Neural cell (in vitro differentiated cells): ENCODE measurements around the gene PCNX2. TPM values are rescaled to one million over a fixed set of nuclear protein-coding genes. Genes with fewer than 3 reads are reported as not detected.

Experiments
- H2AFZ ChIP-seq: fragments of 200-600, 300-800 bp; sonication (generic), shearing (Covaris generic); 2 replicates; pipeline ENCODE4 v1.6.0; 2014; ENCODE audit warnings: low read depth, mild to moderate bottlenecking, antibody characterized with exemption, low read length, moderate library complexity
- H3F3A ChIP-seq: fragments of 200-600 bp; shearing (Covaris generic); 2 replicates; pipeline ENCODE4 v1.6.1; 2016; ENCODE audit warnings: mild to moderate bottlenecking, moderate library complexity, mixed read lengths, antibody characterized with exemption, low read length; ENCODE audit not compliant: insufficient read depth, poor library complexity, severe bottlenecking
- H3K27ac ChIP-seq: fragments of 200-600, 300-800 bp; sonication (generic), shearing (Covaris generic); 2 replicates; pipeline ENCODE4 v1.5.1; 2014; ENCODE audit warnings: mild to moderate bottlenecking, low read length, moderate library complexity
- H3K27me3 ChIP-seq: fragments of 300-800, 200-600 bp; sonication (generic), shearing (Covaris generic); 2 replicates; pipeline ENCODE4 v1.6.0; 2014; ENCODE audit warnings: mild to moderate bottlenecking, low read depth, low read length, moderate library complexity; ENCODE audit not compliant: insufficient read depth
- H3K36me3 ChIP-seq: fragments of 300-800, 200-600 bp; sonication (generic), shearing (Covaris generic); 2 replicates; pipeline ENCODE4 v1.5.1; 2014; ENCODE audit warnings: mild to moderate bottlenecking, antibody characterized with exemption, low read length, moderate library complexity; ENCODE audit not compliant: insufficient read depth
- H3K4me2 ChIP-seq: fragments of 300-800, 200-600 bp; sonication (generic), shearing (Covaris generic); 2 replicates; pipeline ENCODE4 v1.6.0; 2014; ENCODE audit warnings: mild to moderate bottlenecking, low read length
- H3K4me3 ChIP-seq: fragments of 300-800, 200-600 bp; sonication (generic), shearing (Covaris generic); 2 replicates; pipeline ENCODE4 v1.5.1; 2014; ENCODE audit warnings: mild to moderate bottlenecking, low read length, moderate library complexity
- H3K79me2 ChIP-seq: fragments of 200-600 bp; shearing (Covaris generic); replicated peaks from 2 replicates; pipeline ENCODE4 v1.6.0; 2014; ENCODE audit warnings: mild to moderate bottlenecking, low read length, moderate library complexity; ENCODE audit not compliant: insufficient read depth
- H3K9ac ChIP-seq: fragments of 300-800, 200-600 bp; sonication (generic), shearing (Covaris generic); 2 replicates; pipeline ENCODE4 v1.6.1; 2016; ENCODE audit warnings: mild to moderate bottlenecking, low read length, mixed read lengths
- H3K9me2 ChIP-seq: fragments of 200-600 bp; shearing (Covaris generic); 2 replicates; pipeline ENCODE4 v1.6.1; 2016; ENCODE audit warnings: mild to moderate bottlenecking, low read length, mixed read lengths; ENCODE audit not compliant: insufficient read depth
- H3K9me3 ChIP-seq: fragments of 200-600, 300-800 bp; sonication (generic), shearing (Covaris generic); 2 replicates; pipeline ENCODE4 v1.6.1; 2016; ENCODE audit warnings: mild to moderate bottlenecking, mixed run types, low read length, moderate library complexity, mixed read lengths
- H4K20me1 ChIP-seq: fragments of 200-600 bp; shearing (Covaris generic); 2 replicates; pipeline ENCODE4 v1.6.1; 2016; ENCODE audit warnings: mild to moderate bottlenecking, mixed run types; ENCODE audit not compliant: insufficient read depth
- CTCF ChIP-seq: fragments of 450-650 bp; IDR thresholded peaks from 2 replicates; pipeline ENCODE4 v1.5.1; 2014; ENCODE audit warnings: antibody characterized with exemption, mild to moderate bottlenecking, moderate library complexity; ENCODE audit not compliant: poor library complexity, severe bottlenecking
- EP300 ChIP-seq: fragments of 450-650 bp; conservative IDR thresholded peaks from 2 replicates; pipeline ENCODE4 v1.6.1; 2014; ENCODE audit warnings: antibody characterized with exemption, mild to moderate bottlenecking, moderate library complexity; ENCODE audit not compliant: poor library complexity, severe bottlenecking
- EZH2 ChIP-seq: fragments of 200-600, 300-800 bp; shearing (Covaris generic), sonication (generic); IDR thresholded peaks from 2 replicates; pipeline ENCODE4 v1.6.1; 2014; ENCODE audit warnings: antibody characterized with exemption, low read length, borderline replicate concordance, mild to moderate bottlenecking; ENCODE audit not compliant: insufficient read depth, poor library complexity, severe bottlenecking
- MXI1 ChIP-seq: fragments of 450-650 bp; conservative IDR thresholded peaks from 2 replicates; pipeline ENCODE4 v1.6.1; 2014; ENCODE audit warnings: antibody characterized with exemption, mild to moderate bottlenecking; ENCODE audit not compliant: poor library complexity, severe bottlenecking
- POLR2AphosphoS5 ChIP-seq: IDR thresholded peaks from 2 replicates; pipeline ENCODE4 v1.6.1; 2012
- RAD21 ChIP-seq: fragments of 450-650 bp; conservative IDR thresholded peaks from 2 replicates; pipeline ENCODE4 v1.6.1; 2014; ENCODE audit warnings: antibody characterized with exemption, mild to moderate bottlenecking, moderate library complexity
- REST ChIP-seq: IDR thresholded peaks from 2 replicates; pipeline ENCODE4 v1.6.1; 2012; ENCODE audit warnings: borderline replicate concordance
- TAF1 ChIP-seq: IDR thresholded peaks from 2 replicates; pipeline ENCODE4 v1.6.1; 2012; ENCODE audit warnings: low read depth
- polyA plus RNA-seq: library from polyadenylated mRNA; depleted of rRNA; stranded (reverse); fragments of >200 nt; gene quantifications from 2 replicates; pipeline ENCODE4 v1.2.3, GENCODE V29; 2014

The PCNX2 gene
- polyA plus RNA-seq, 1 donor from 2014 or later: 17.2 TPM

- no peak for TF ChIP-seq MXI1
- TF ChIP-seq TAF1: no peak
- TF ChIP-seq RAD21: no peak
- TF ChIP-seq CTCF: no peak
Observed at GRCh38 chr1:233197940-233198339, 97.6 kb downstream of the PCNX2 start.

GRCh38 chr1:233193741-233194140 lies 101.8 kb downstream of the PCNX2 start:
- no peak overlapping the region for H3K27ac ChIP-seq
- H3K36me3 ChIP-seq: peaks cover 14% of the 10 kb centered on the region
- H3F3A ChIP-seq: no peaks in the 10 kb centered on the region
- H3K9me2 ChIP-seq: no peaks in the 10 kb centered on the region
- H3K9me3 ChIP-seq: peaks cover 5% of the 10 kb centered on the region
- no peak overlapping the region for H3K4me3 ChIP-seq
- no peaks in the 10 kb centered on the region for H3K79me2 ChIP-seq
- no peak overlapping the region for H2AFZ ChIP-seq
- H3K27me3 ChIP-seq: no peaks in the 10 kb centered on the region
- H4K20me1 ChIP-seq: no peaks in the 10 kb centered on the region
- H3K4me2 ChIP-seq: no peak overlapping the region
- no peak overlapping the region for H3K9ac ChIP-seq
- no peak for TF ChIP-seq EP300
- TF ChIP-seq RAD21: no peak
- no peak for TF ChIP-seq CTCF
- no peak for TF ChIP-seq POLR2AphosphoS5
- no peak for TF ChIP-seq REST
- no peak for TF ChIP-seq MXI1
- no peak for TF ChIP-seq EZH2

More at GRCh38 chr1:233197940-233198339, 97.6 kb downstream of the PCNX2 start:
- Histone ChIP-seq H3K79me2 (no peaks in the 10 kb centered on the region), H3K4me3 (no peak overlapping the region), H3F3A (no peaks in the 10 kb centered on the region), H3K9ac (no peak overlapping the region), H3K9me3 (peaks cover 5% of the 10 kb centered on the region), H2AFZ (no peak overlapping the region), H3K27ac (no peak overlapping the region), H3K27me3 (no peaks in the 10 kb centered on the region), H4K20me1 (no peaks in the 10 kb centered on the region), H3K4me2 (no peak overlapping the region), H3K36me3 (peaks cover 14% of the 10 kb centered on the region), H3K9me2 (no peaks in the 10 kb centered on the region)
